Endothelial cell of umbilical vein (primary cell): ENCODE data around the gene RINL. TPM values are rescaled to one million over a fixed set of nuclear protein-coding genes. Genes with fewer than 3 reads are reported as not detected.

Experiments
- BruUV-seq: library from RNA; stranded (reverse); fragments of 400-500 nt; replicated peaks from 2 replicates; lab custom pipeline; 2021; lab: Mats Ljungman, UMichigan
- CTCF ChIA-PET: fragments of 300-600, 350-600 bp; sonication (Branson Sonifier 250); formaldehyde crosslinking; loops from one replicate; lab custom pipeline; 2021; ENCODE audit warnings: antibody characterized with exemption, inconsistent platforms; lab: Charles Lee
- POLR2A ChIA-PET: fragments of 300-600, 350-600 bp; sonication (Branson Sonifier 250); formaldehyde crosslinking; loops from one replicate; lab custom pipeline; 2021; ENCODE audit warnings: antibody characterized with exemption, inconsistent platforms; lab: Charles Lee
- DNase-seq: peaks from one replicate; pipeline ENCODE4 v3.0.0-alpha.2; 2011; ENCODE audit warnings: low read depth, low spot score
- FAIRE-seq: peaks from 2 replicates; lab custom pipeline; 2011; peaks lifted over from hg19 to GRCh38; lab: Jason Lieb, UNC
- H2AFZ ChIP-seq: 2 replicates; pipeline ENCODE4 v1.6.0; 2012; ENCODE audit warnings: low read depth, low read length, control low read depth, inconsistent platforms
- H3K27ac ChIP-seq: 2 replicates; pipeline ENCODE4 v1.5.1; 2011; ENCODE audit warnings: low read depth, mild to moderate bottlenecking, control low read depth, low read length, moderate library complexity; ENCODE audit not compliant: insufficient read depth
- H3K27me3 ChIP-seq, 2 experiments: 2 replicates each; pipeline versions ENCODE4 v1.6.0 to v1.6.1; 2011; ENCODE audit warnings: low read length in 2 of 2, mixed read lengths in 1 of 2; ENCODE audit not compliant: control insufficient read depth in 2 of 2, insufficient read depth in 2 of 2
- H3K36me3 ChIP-seq, 2 experiments: 2 replicates in 1 of 2; 3 replicates in 1 of 2; pipeline ENCODE4 v1.5.1; 2011; ENCODE audit warnings: low read length in 2 of 2, mild to moderate bottlenecking in 1 of 2, moderate library complexity in 1 of 2; ENCODE audit not compliant: control insufficient read depth in 2 of 2, insufficient read depth in 2 of 2; ENCODE audit errors: extremely low read depth in 1 of 2
- H3K4me1 ChIP-seq: 3 replicates; pipeline ENCODE4 v1.5.1; 2011; ENCODE audit warnings: mild to moderate bottlenecking, low read length; ENCODE audit not compliant: control insufficient read depth, insufficient read depth; ENCODE audit errors: extremely low read depth
- H3K4me2 ChIP-seq: 2 replicates; pipeline ENCODE4 v1.6.1; 2011; ENCODE audit warnings: low read length, control low read depth, mixed read lengths; ENCODE audit not compliant: insufficient read depth
- H3K4me3 ChIP-seq, 3 experiments: fragments of 200-600 bp in 1 of 3; sonication (generic), shearing (Covaris generic) in 1 of 3; replicated peaks in 1 of 3; 2 replicates each; pipeline ENCODE4 v1.5.1; 2011 to 2016; ENCODE audit warnings: control low read depth in 3 of 3, low read length in 3 of 3, mild to moderate bottlenecking in 2 of 3, inconsistent platforms in 1 of 3, low read depth in 1 of 3, moderate library complexity in 1 of 3; ENCODE audit not compliant: insufficient read depth in 1 of 3
- H3K79me2 ChIP-seq: 2 replicates; pipeline ENCODE4 v1.6.0; 2012; ENCODE audit warnings: low read length, inconsistent platforms; ENCODE audit not compliant: control insufficient read depth, insufficient read depth
- H3K9ac ChIP-seq: replicated peaks from 2 replicates; pipeline ENCODE3; 2011; ENCODE audit warnings: low read length, control low read depth; ENCODE audit not compliant: insufficient read depth; ENCODE audit errors: extremely low read depth
- H3K9me1 ChIP-seq: replicated peaks from 3 replicates; pipeline ENCODE4 v1.6.0; 2011; ENCODE audit warnings: mild to moderate bottlenecking, low read length; ENCODE audit not compliant: control insufficient read depth, insufficient read depth; ENCODE audit errors: extremely low read depth
- H3K9me3 ChIP-seq: replicated peaks from 2 replicates; pipeline ENCODE4 v1.5.1; 2012; ENCODE audit warnings: low read length, inconsistent platforms; ENCODE audit not compliant: control insufficient read depth, insufficient read depth
- H4K20me1 ChIP-seq: replicated peaks from 2 replicates; pipeline ENCODE3; 2011; ENCODE audit warnings: mild to moderate bottlenecking, low read length; ENCODE audit not compliant: control insufficient read depth, insufficient read depth; ENCODE audit errors: extremely low read depth
- EZH2 ChIP-seq: IDR thresholded peaks from 2 replicates; pipeline ENCODE4 v1.6.1; 2012; ENCODE audit warnings: borderline replicate concordance, low read depth, mild to moderate bottlenecking, moderate library complexity, low read length, inconsistent platforms; ENCODE audit not compliant: severe bottlenecking
- FOS ChIP-seq: IDR thresholded peaks from 2 replicates; pipeline ENCODE4 v1.6.1; 2011; ENCODE audit warnings: mild to moderate bottlenecking, low read length, moderate library complexity, borderline replicate concordance; ENCODE audit not compliant: insufficient read depth
- GATA2 ChIP-seq: IDR thresholded peaks from 2 replicates; pipeline ENCODE4 v1.7.0; 2011; ENCODE audit warnings: low read depth, mild to moderate bottlenecking, moderate library complexity, mixed read lengths, low read length; ENCODE audit not compliant: insufficient read length, insufficient read depth
- JUN ChIP-seq: IDR thresholded peaks from 2 replicates; pipeline ENCODE4 v1.6.1; 2011; ENCODE audit warnings: borderline replicate concordance, low read depth; ENCODE audit not compliant: insufficient read length, insufficient read depth
- MYC ChIP-seq: IDR thresholded peaks from one replicate; pipeline ENCODE4 v1.6.1; 2011; ENCODE audit warnings: mild to moderate bottlenecking, low read depth, low read length
- POLR2A ChIP-seq: IDR thresholded peaks from 2 replicates; pipeline ENCODE4 v1.6.1; 2012; ENCODE audit warnings: low read depth, mild to moderate bottlenecking, control low read depth, low read length
- POLR2AphosphoS5 ChIP-seq: IDR thresholded peaks from 2 replicates; pipeline ENCODE4 v1.6.1; 2012; ENCODE audit warnings: low read depth, mild to moderate bottlenecking, control low read depth, low read length, moderate library complexity; ENCODE audit not compliant: insufficient read depth
- dilution Hi-C: fragments of 300-500 bp; cut with MboI; formaldehyde crosslinking; loops from one replicate; pipeline ENCODE4 v1.15.0; 2019; ENCODE audit warnings: low sequenced_read_pairs; ENCODE audit not compliant: extremely low pct_ligation_motif_present
- intact Hi-C: fragments of 100-400 bp; cut with micrococcal nuclease; formaldehyde crosslinking; loops from one replicate; pipeline ENCODE4 v1.10.0; 2022
- polyA plus RNA-seq, 4 experiments: library from polyadenylated mRNA; depleted of rRNA in 3 of 4; stranded (reverse) in 3 of 4; unstranded in 1 of 4; fragments of >200 nt; gene quantifications; 2 replicates each; pipeline versions ENCODE4 v1.2.1 to v1.2.3, GENCODE V29; 2011 to 2012; ENCODE audit warnings: missing spikeins in 1 of 4
- total RNA-seq: library from RNA; stranded (reverse); gene quantifications from 2 replicates; pipeline ENCODE4 v1.2.3, GENCODE V29; 2021
- TF ChIP-seq, protein P1 (sequence below), 2 donors: IDR thresholded peaks; 1 replicate in 1 of 2; 2 replicates in 1 of 2; pipeline ENCODE4 v1.5.1; 2011; ENCODE audit warnings: low read length in 2 of 2, mild to moderate bottlenecking in 2 of 2, moderate library complexity in 2 of 2, control low read depth in 1 of 2, inconsistent platforms in 1 of 2, low read depth in 1 of 2; ENCODE audit not compliant: insufficient read depth in 1 of 2; ENCODE audit errors: extremely low read depth in 1 of 2
- TF ChIP-seq, protein P2 (sequence below): IDR thresholded peaks from 2 replicates; pipeline ENCODE4 v1.6.1; 2011; ENCODE audit not compliant: insufficient read depth, insufficient read length

Gene RINL
- total and polyA plus RNA-seq, 2 donors (not counting 3 experiments of a cell fraction or from before 2014, with no cell fraction given) = 5.3 to 10.1 TPM

DNA sequence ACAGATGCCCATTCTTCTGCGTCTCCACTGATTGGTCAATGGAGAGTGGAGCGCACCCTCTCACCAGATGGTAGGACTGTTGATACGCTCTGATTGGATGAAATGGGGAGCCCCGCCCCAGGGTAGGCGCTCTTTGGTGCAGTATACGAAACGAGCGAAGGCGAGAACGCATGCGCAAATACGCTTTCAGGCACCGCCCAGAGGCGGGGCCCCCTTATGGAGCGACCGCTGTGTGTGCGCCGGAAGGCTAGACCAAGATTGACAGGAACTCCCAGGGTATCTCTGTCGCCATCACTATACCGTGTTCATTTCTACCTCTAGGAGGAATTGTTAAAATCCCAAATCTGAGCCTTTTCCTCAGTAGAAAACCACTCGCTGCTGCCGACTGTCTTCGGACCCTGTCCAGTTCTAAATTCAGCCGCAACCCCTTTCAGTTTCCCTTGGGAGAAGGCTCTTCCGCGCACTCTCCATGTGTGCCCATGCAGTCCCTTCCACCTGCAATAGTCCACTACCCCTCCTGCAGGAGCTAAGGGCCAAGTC is 27.6 kb downstream of the RINL start:
- Histone ChIP-seq H3K36me3 (peaks cover 9 to 17% of the 10 kb centered on the region in 2 experiments), H3K4me2 (peak overlapping the region; percentile 72), H3K79me2 (peaks cover 35% of the 10 kb centered on the region), H3K9ac (peak overlapping the region; percentile 26), H3K9me1 (no peaks in the 10 kb centered on the region), H3K4me1 (peaks cover 34% of the 10 kb centered on the region), H3K27me3 (no peaks in the 10 kb centered on the region), H4K20me1 (no peaks in the 10 kb centered on the region), H3K9me3 (no peaks in the 10 kb centered on the region), H2AFZ (peak overlapping the region; percentile 23), H3K4me3 (peak overlapping the region; percentile 3 to 78 (median 54)), H3K27ac (peak overlapping the region; percentile 29)
- DNase-seq = peak; percentile 100
- POLR2A ChIA-PET = no interaction called here
- CTCF ChIA-PET = interaction anchor here (1.5 to 2.8 kb wide), 3 partner anchors 19 to 81 kb away, joined by 5 to 13 read pairs (median 5); no protein-coding TSS in a partner anchor
- TF ChIP-seq, protein P1, sequence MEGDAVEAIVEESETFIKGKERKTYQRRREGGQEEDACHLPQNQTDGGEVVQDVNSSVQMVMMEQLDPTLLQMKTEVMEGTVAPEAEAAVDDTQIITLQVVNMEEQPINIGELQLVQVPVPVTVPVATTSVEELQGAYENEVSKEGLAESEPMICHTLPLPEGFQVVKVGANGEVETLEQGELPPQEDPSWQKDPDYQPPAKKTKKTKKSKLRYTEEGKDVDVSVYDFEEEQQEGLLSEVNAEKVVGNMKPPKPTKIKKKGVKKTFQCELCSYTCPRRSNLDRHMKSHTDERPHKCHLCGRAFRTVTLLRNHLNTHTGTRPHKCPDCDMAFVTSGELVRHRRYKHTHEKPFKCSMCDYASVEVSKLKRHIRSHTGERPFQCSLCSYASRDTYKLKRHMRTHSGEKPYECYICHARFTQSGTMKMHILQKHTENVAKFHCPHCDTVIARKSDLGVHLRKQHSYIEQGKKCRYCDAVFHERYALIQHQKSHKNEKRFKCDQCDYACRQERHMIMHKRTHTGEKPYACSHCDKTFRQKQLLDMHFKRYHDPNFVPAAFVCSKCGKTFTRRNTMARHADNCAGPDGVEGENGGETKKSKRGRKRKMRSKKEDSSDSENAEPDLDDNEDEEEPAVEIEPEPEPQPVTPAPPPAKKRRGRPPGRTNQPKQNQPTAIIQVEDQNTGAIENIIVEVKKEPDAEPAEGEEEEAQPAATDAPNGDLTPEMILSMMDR (IDR thresholded peaks at IDR 0.05; ENCODE audit: extremely low read depth in 1 of 2, insufficient read depth in 1 of 2, low read depth in 1 of 2, low read length in 2 of 2) = no peak
- TF ChIP-seq, protein P2, sequence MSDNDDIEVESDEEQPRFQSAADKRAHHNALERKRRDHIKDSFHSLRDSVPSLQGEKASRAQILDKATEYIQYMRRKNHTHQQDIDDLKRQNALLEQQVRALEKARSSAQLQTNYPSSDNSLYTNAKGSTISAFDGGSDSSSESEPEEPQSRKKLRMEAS = no peak
- TF ChIP-seq MYC (no peak), JUN (no peak), POLR2AphosphoS5 (peak; percentile 53), GATA2 (peak; percentile 59), FOS (no peak), EZH2 (no peak), POLR2A (peak; percentile 79)
- dilution Hi-C loops (no loop called here), intact Hi-C loops (loop anchor here (1.0 to 10.0 kb wide), 6 partner anchors 19 to 206 kb away; partner anchors contain the start of genes ACTN4, ECH1, MRPS12 and NFKBIB)
- no peak for FAIRE-seq
- BruUV-seq = TSS peak; percentile 81
